Measurements from ENCODE around the gene GID8. TPM values are rescaled to one million over a fixed set of nuclear protein-coding genes. Genes with fewer than 3 reads are reported as not detected.

Gene GID8
- total RNA-seq, 1 experiment from 2014 or later, result 35.6 TPM

- no peak for TF ChIP-seq SIN3A (IDR thresholded peaks at IDR 0.05; ENCODE audit: low read depth)
Measured at GRCh38 chr20:62916703-62917476, 21.1 kb upstream of the GID8 start (continued).

GRCh38 chr20:62917720-62918119 lies 20.2 kb upstream of the GID8 start:
- Histone ChIP-seq H3K36me3 (ENCODE audit: control insufficient read depth in 1 of 2, insufficient read depth in 2 of 2, low read length in 2 of 2) (peaks cover 4 to 5% of the 10 kb centered on the region in 2 experiments; a peak in 3 of 4 replicates), H3K79me2 (ENCODE audit: insufficient read depth, low read length) (peaks cover 100% of the 10 kb centered on the region), H2AFZ (ENCODE audit: low read depth, low read length, poor library complexity, severe bottlenecking) (no peak overlapping the region), H4K20me1 (ENCODE audit: insufficient read depth) (peaks cover 59% of the 10 kb centered on the region; the same call in 1 of the 2 replicates), H3K27ac (ENCODE audit: low read depth, low read length) (no peak overlapping the region), H3K4me1 (ENCODE audit: control insufficient read depth in 1 of 2, insufficient read depth in 2 of 2, low read length in 2 of 2) (peaks cover 32 to 46% of the 10 kb centered on the region in 2 experiments), H3K9ac (ENCODE audit: low read length) (no peak overlapping the region), H3K9me3 (ENCODE audit: control insufficient read depth in 1 of 2, insufficient read depth in 1 of 2, low read depth in 1 of 2, low read length in 2 of 2) (no peaks in the 10 kb centered on the region), H3K4me2 (ENCODE audit: low read length) (no peak overlapping the region), H3K27me3 (ENCODE audit: insufficient read depth, low read length) (no peaks in the 10 kb centered on the region), H3K9me2 (ENCODE audit: insufficient read depth) (no peaks in the 10 kb centered on the region), H3K4me3 (replicated peaks in 1 of 2; ENCODE audit: low read depth in 1 of 2, low read length in 2 of 2) (no peak overlapping the region)
- POLR2A ChIA-PET, result no interaction called here
- ATAC-seq (no peak), DNase-seq (ENCODE audit: low read depth, low spot score) (no peak)
- CTCF ChIA-PET, result interaction anchor here (1.0 to 1.4 kb wide), 2 partner anchors 10 to 17 kb away, joined by 3 to 8 read pairs; no protein-coding TSS in a partner anchor
- no TSS peak for BruUV-seq (replicated peaks)
- intact Hi-C loops (cut with micrococcal nuclease), result no loop called here
- TF ChIP-seq ATF3 (IDR thresholded peaks at IDR 0.05) (no peak), RAD21 (IDR thresholded peaks at IDR 0.05; ENCODE audit: low read depth) (no peak), MAX (IDR thresholded peaks at IDR 0.05) (no peak), CBX3 (IDR thresholded peaks at IDR 0.05; ENCODE audit: low read depth) (no peak), JUND (IDR thresholded peaks at IDR 0.05) (no peak), EZH2phosphoT487 (IDR thresholded peaks at IDR 0.05; ENCODE audit: borderline replicate concordance) (no peak), ELF1 (IDR thresholded peaks at IDR 0.05; ENCODE audit: borderline replicate concordance, low read depth) (no peak), ZBTB33 (IDR thresholded peaks at IDR 0.05; ENCODE audit: extremely low read depth, insufficient replicate concordance, low read length) (no peak), ZFX (IDR thresholded peaks at IDR 0.05) (no peak), POLR2AphosphoS5 (IDR thresholded peaks at IDR 0.05; ENCODE audit: low read depth, low read length) (no peak), EGR1 (IDR thresholded peaks at IDR 0.05; ENCODE audit: low read depth) (no peak), TCF7L2 (IDR thresholded peaks at IDR 0.05; ENCODE audit: borderline replicate concordance, extremely low read depth, insufficient read depth, insufficient read length) (no peak)
- RAD21 ChIA-PET (ENCODE audit: low non-redundant PET in 1 of 2, low total read pairs in 2 of 2, uncharacterized antibody in 2 of 2, unreplicated experiment in 2 of 2), result no interaction called here
